ENCODE measurements around the gene PHKA1. TPM values are rescaled to one million over a fixed set of nuclear protein-coding genes. Genes with fewer than 3 reads are reported as not detected.

The PHKA1 gene
- total RNA-seq, 1 donor from 2014 or later, result 3.9 TPM

DNA sequence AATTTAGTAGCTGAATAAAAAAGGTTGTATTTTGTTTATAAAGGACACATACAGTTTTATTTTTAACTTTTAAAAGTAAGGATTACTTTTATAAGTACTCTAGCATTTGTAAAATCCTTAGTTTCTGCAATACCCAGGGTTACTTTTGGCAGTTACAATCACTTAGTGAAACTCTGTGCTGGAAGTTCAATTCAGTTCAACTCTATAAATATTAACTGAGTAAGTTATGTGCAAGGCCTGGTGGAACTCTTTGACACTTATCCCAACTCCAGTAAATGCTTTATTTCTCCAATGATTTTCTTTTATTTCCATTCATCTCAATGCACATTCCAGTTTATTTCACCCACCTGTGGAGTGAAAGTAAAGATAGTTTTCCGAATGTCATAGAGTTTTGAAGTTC is 78.2 kb downstream of the PHKA1 start:
- Histone ChIP-seq H3K36me3 (no peaks in the 10 kb centered on the region), H3K27ac (no peak overlapping the region), H3K27me3 (ENCODE audit: low read depth) (no peaks in the 10 kb centered on the region), H3K4me3 (no peak overlapping the region), H3K9me3 (no peaks in the 10 kb centered on the region), H3K4me1 (no peaks in the 10 kb centered on the region)
- ATAC-seq, result no peak
- TF ChIP-seq, protein P1, sequence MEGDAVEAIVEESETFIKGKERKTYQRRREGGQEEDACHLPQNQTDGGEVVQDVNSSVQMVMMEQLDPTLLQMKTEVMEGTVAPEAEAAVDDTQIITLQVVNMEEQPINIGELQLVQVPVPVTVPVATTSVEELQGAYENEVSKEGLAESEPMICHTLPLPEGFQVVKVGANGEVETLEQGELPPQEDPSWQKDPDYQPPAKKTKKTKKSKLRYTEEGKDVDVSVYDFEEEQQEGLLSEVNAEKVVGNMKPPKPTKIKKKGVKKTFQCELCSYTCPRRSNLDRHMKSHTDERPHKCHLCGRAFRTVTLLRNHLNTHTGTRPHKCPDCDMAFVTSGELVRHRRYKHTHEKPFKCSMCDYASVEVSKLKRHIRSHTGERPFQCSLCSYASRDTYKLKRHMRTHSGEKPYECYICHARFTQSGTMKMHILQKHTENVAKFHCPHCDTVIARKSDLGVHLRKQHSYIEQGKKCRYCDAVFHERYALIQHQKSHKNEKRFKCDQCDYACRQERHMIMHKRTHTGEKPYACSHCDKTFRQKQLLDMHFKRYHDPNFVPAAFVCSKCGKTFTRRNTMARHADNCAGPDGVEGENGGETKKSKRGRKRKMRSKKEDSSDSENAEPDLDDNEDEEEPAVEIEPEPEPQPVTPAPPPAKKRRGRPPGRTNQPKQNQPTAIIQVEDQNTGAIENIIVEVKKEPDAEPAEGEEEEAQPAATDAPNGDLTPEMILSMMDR (IDR thresholded peaks at IDR 0.05), result no peak
- DNase-seq, result no peak
- intact Hi-C loops (cut with DNase I), result no loop called here

DNA sequence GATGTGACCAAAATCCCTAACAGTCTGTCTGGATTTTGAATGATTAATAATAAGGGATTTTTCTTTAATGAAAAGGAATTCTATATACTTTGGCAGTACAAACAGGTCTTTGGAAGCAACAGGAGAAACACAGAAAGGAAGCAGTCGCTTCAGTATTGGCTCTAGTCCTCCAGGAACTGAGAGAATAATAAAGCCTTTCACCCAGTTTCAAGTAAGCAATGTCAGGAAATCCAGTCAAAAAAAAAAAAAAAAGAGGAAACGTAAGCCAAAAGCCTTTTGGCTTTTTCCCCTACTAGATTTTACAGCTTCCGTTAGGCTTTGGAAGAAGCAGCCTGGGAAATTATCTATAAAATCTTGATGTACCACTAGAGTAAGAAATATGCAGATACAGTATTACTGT is 79.8 kb downstream of the PHKA1 start:
- intact Hi-C loops (cut with DNase I), result no loop called here
- ATAC-seq, result no peak
- DNase-seq, result no peak

DNA sequence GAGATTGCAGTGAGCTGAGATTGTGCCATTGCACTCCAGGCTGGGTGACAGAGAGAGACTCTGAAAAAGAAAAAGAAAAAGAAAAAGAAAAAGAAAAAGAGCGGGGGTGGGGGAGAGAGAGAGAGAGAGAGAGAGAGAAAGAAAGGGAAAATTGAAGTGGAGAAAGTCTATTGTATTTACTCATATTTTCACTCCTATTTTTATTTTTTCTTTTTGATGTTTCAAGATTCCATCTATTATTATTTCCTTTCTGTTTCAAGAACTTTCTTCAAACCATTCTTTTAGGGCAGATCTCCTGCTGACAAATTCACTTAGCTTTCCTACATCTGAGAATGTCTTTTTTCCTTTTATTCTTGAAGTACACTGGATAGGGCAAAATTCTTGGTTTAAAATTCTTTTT is 83.9 kb downstream of the PHKA1 start:
- no peak for ATAC-seq
- intact Hi-C loops (cut with DNase I), result no loop called here

More for the DNA sequence above, 79.8 kb downstream of the PHKA1 start:
- Histone ChIP-seq H3K27me3 (ENCODE audit: low read depth) (no peaks in the 10 kb centered on the region), H3K9me3 (no peaks in the 10 kb centered on the region), H3K36me3 (no peaks in the 10 kb centered on the region), H3K27ac (no peak overlapping the region), H3K4me1 (no peaks in the 10 kb centered on the region), H3K4me3 (no peak overlapping the region)
- TF ChIP-seq, protein P1 (IDR thresholded peaks at IDR 0.05), result no peak

DNA sequence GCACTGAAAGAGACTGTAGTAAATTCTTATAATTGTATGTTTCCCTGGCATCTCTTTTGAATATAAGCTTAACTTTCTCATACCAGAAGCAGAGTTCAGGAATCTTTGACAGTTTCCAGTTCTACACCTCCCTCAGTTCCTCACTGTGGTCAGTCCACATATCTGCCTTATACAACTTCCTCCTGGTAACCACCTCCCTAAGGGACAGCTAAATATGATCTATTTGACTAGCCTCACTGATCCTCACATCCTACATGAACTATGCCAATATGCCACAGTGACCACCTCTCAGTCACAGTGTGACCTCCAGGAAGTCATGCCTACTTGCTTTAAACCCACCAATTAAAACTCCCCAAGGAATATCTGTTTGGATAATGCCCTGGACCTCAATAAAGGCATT is 89.9 kb downstream of the PHKA1 start:
- Histone ChIP-seq H3K4me3 (no peak overlapping the region), H3K36me3 (no peaks in the 10 kb centered on the region), H3K27ac (no peak overlapping the region), H3K27me3 (ENCODE audit: low read depth) (no peaks in the 10 kb centered on the region), H3K9me3 (no peaks in the 10 kb centered on the region), H3K4me1 (no peaks in the 10 kb centered on the region)
- no peak for DNase-seq
- TF ChIP-seq, protein P1 (IDR thresholded peaks at IDR 0.05), result no peak
- intact Hi-C loops (cut with DNase I), result no loop called here
- no peak for ATAC-seq

More for the DNA sequence above, 83.9 kb downstream of the PHKA1 start:
- TF ChIP-seq, protein P1 (IDR thresholded peaks at IDR 0.05), result no peak
- Histone ChIP-seq H3K9me3 (no peaks in the 10 kb centered on the region), H3K27me3 (ENCODE audit: low read depth) (no peaks in the 10 kb centered on the region), H3K27ac (no peak overlapping the region), H3K4me1 (no peaks in the 10 kb centered on the region), H3K4me3 (no peak overlapping the region), H3K36me3 (no peaks in the 10 kb centered on the region)
- no peak for DNase-seq

DNA sequence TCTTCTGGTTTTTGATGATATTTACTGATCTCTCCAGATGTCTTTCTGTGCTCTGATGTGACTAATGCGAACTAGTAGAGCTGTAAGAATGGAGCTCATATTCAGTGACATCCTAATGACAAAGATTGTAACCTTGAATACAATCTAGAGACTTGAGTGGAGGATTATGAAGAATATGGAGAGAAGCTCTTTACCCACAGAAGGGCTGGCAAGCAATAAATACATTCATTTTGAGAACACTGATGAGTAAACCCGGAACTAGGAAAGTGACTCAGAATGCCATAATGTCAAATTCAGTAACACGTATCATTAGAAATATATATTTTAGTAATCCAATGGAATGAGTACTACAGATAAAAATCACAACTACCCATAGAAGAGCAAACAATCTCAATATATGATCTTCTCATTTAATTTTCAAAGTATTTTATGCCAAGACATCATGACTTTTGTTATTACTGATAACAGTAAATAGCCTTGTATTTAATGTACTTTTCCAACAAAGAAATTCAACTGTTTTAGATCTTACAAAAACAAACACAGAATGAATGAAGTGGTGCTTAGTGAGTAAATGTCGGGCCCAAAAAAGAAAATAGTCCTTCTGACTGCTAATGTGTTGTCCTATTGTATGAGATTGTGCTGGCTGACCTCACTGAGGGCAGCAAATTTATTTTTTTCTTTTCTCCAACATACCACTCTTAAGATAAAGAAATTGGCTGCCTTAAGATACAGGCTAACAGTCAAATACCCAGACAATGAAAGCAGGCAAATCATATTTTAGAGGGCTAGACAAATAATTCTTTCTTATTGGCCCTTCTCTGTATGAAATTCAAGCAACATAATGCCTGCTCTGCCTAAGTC is 92.3 kb downstream of the PHKA1 start:
- no peaks in the 10 kb centered on the region for H3K36me3 ChIP-seq
- DNase-seq, result no peak

More for the DNA sequence above, 92.3 kb downstream of the PHKA1 start:
- Histone ChIP-seq H3K27me3 (ENCODE audit: low read depth) (no peaks in the 10 kb centered on the region), H3K4me1 (no peaks in the 10 kb centered on the region), H3K27ac (no peak overlapping the region), H3K9me3 (no peaks in the 10 kb centered on the region), H3K4me3 (no peak overlapping the region)
- TF ChIP-seq, protein P1 (IDR thresholded peaks at IDR 0.05), result no peak
- intact Hi-C loops (cut with DNase I), result no loop called here
- ATAC-seq, result no peak
